Prostate gland (tissue), 2 donors: ENCODE data around the gene SMOC1.

ENCODE experiments used
- CTCF ChIP-seq, 4 experiments: fragments of 200-600 bp in 2 of 4; fragments of 450-650 bp in 2 of 4; sonication (generic) in 2 of 4; IDR thresholded peaks; 1 replicate in 3 of 4; 2 replicates in 1 of 4; pipeline ENCODE4 v1.5.1; 2016 to 2019; ENCODE audit warnings: antibody characterized with exemption in 4 of 4, mild to moderate bottlenecking in 2 of 4, moderate library complexity in 2 of 4
- POLR2AphosphoS5 ChIP-seq: sonication (generic); formaldehyde crosslinking; IDR thresholded peaks from one replicate; pipeline ENCODE4 v1.6.1; 2017; ENCODE audit warnings: antibody characterized with exemption

GRCh38 chr14:70043001-70043400, 163.8 kb downstream of the SMOC1 start:
- TF ChIP-seq CTCF (IDR thresholded peaks at IDR 0.05) (no peak), POLR2AphosphoS5 (no peak)
